Suprapubic skin (tissue), 3 donors: Measurements from ENCODE around the gene TOMM40L.

ENCODE experiments used
- EP300 ChIP-seq: sonication (generic); formaldehyde crosslinking; IDR thresholded peaks from one replicate; pipeline ENCODE4 v1.6.1; 2017; ENCODE audit warnings: antibody characterized with exemption
- POLR2A ChIP-seq, 2 donors: fragments of 450-650 bp; IDR thresholded peaks; one replicate each; pipeline ENCODE4 v1.6.1; 2017; ENCODE audit warnings: antibody characterized with exemption in 2 of 2, mild to moderate bottlenecking in 2 of 2, moderate library complexity in 2 of 2
- TF ChIP-seq, protein P1 (sequence below), 2 donors: fragments of 200-600 bp in 1 of 2; fragments of 450-650 bp in 1 of 2; sonication (generic) in 1 of 2; IDR thresholded peaks; one replicate each; pipeline ENCODE4 v1.5.1; 2016 to 2019; ENCODE audit warnings: antibody characterized with exemption in 2 of 2, mild to moderate bottlenecking in 1 of 2, moderate library complexity in 1 of 2

DNA sequence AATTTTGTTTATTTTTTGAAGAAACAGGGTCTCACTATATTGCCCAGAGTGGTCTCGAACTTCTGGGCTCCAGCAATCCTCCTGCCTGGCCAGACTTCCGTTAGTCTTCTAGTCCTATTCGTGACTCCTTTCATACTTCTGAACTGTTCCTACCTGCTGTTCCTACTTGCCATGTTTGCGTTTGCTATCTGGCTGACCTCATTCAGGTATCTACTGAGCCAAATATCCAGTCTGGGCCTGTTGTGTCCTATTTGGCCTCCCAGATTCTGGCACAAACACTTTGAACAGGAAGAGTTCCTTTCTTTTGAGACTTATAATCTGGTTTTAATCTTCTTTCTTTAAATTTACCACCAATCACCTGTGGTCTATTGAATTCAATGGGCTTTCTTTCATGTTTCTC is 19.0 kb downstream of the TOMM40L start:
- TF ChIP-seq, protein P1, sequence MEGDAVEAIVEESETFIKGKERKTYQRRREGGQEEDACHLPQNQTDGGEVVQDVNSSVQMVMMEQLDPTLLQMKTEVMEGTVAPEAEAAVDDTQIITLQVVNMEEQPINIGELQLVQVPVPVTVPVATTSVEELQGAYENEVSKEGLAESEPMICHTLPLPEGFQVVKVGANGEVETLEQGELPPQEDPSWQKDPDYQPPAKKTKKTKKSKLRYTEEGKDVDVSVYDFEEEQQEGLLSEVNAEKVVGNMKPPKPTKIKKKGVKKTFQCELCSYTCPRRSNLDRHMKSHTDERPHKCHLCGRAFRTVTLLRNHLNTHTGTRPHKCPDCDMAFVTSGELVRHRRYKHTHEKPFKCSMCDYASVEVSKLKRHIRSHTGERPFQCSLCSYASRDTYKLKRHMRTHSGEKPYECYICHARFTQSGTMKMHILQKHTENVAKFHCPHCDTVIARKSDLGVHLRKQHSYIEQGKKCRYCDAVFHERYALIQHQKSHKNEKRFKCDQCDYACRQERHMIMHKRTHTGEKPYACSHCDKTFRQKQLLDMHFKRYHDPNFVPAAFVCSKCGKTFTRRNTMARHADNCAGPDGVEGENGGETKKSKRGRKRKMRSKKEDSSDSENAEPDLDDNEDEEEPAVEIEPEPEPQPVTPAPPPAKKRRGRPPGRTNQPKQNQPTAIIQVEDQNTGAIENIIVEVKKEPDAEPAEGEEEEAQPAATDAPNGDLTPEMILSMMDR (IDR thresholded peaks at IDR 0.05), result no peak
- TF ChIP-seq POLR2A (IDR thresholded peaks at IDR 0.05), result no peak
- no peak for TF ChIP-seq EP300
